ENCODE data around the gene NFIA. TPM values are rescaled to one million over a fixed set of nuclear protein-coding genes. Genes with fewer than 3 reads are reported as not detected.
A peak's percentile ranks its signal among the peaks of the same experiment; 100 is the strongest.

NFIA gene
- total and polyA plus RNA-seq, 2 of the 13 experiments (the other 11 are each of a cell fraction or from before 2014, with no cell fraction given): 14.7 to 28.5 TPM

GRCh38 chr1:61230523-61230922 is 148.2 kb downstream of the NFIA start (continued):
- TF ChIP-seq NFKBIZ (CRISPR knock-in tag; IDR thresholded peaks at IDR 0.05) (no peak), SMC3 (IDR thresholded peaks at IDR 0.05; ENCODE audit: low read length) (0 out of 2 replicates have a peak, but pooled peaks have one; percentile 2), CHD2 (IDR thresholded peaks at IDR 0.05; ENCODE audit: low read depth, low read length) (no peak), ELF1 (CRISPR knock-in tag; IDR thresholded peaks at IDR 0.05) (no peak), BORCS8-MEF2B (CRISPR knock-in tag; IDR thresholded peaks at IDR 0.05) (no peak), ONECUT2 (CRISPR knock-in tag; IDR thresholded peaks at IDR 0.05) (no peak), ZBTB21 (CRISPR knock-in tag; IDR thresholded peaks at IDR 0.05) (no peak), RAD21 (CRISPR knock-in tag; IDR thresholded peaks at IDR 0.05) (no peak), ZNF136 (CRISPR knock-in tag; IDR thresholded peaks at IDR 0.05; ENCODE audit: low read depth) (no peak), HNRNPL (IDR thresholded peaks at IDR 0.05; ENCODE audit: low read depth, low read length) (no peak), HDAC2 (CRISPR knock-in tag; IDR thresholded peaks at IDR 0.05) (peak; percentile 47; the same call in 1 of the 2 replicates), HIC2 (CRISPR knock-in tag; IDR thresholded peaks at IDR 0.05; ENCODE audit: low read depth) (0 out of 2 replicates have a peak, but pooled peaks have one; percentile 53), MED1 (CRISPR knock-in tag; IDR thresholded peaks at IDR 0.05) (no peak), THRA (CRISPR knock-in tag; IDR thresholded peaks at IDR 0.05; ENCODE audit: borderline replicate concordance) (no peak), RBM22 (optimal IDR thresholded peaks at IDR 0.05; ENCODE audit: low read length) (peak; percentile 89), ZMYM2 (CRISPR knock-in tag; IDR thresholded peaks at IDR 0.05) (no peak), SMARCC2 (IDR thresholded peaks at IDR 0.05) (no peak), ZNF558 (CRISPR knock-in tag; IDR thresholded peaks at IDR 0.05; ENCODE audit: borderline replicate concordance) (no peak), BCL6 (CRISPR knock-in tag; IDR thresholded peaks at IDR 0.05) (no peak), PLRG1 (conservative IDR thresholded peaks at IDR 0.05) (no peak), ZNF468 (CRISPR knock-in tag; IDR thresholded peaks at IDR 0.05) (no peak), ZNF841 (CRISPR knock-in tag; IDR thresholded peaks at IDR 0.05; ENCODE audit: borderline replicate concordance) (no peak), ZNF296 (CRISPR knock-in tag; conservative IDR thresholded peaks at IDR 0.05) (no peak), SALL1 (CRISPR knock-in tag; IDR thresholded peaks at IDR 0.05) (peak; percentile 51; the same call in 1 of the 2 replicates), TARDBP (CRISPR knock-in tag; IDR thresholded peaks at IDR 0.05) (no peak), PAF1 (CRISPR knock-in tag; IDR thresholded peaks at IDR 0.05) (no peak), ZNF337 (CRISPR knock-in tag; IDR thresholded peaks at IDR 0.05; ENCODE audit: borderline replicate concordance, low read depth) (no peak), ZNF12 (CRISPR knock-in tag; IDR thresholded peaks at IDR 0.05) (no peak), PCBP2 (optimal IDR thresholded peaks at IDR 0.05; ENCODE audit: low read depth, low read length, poor library complexity, severe bottlenecking) (no peak), GLI4 (CRISPR knock-in tag; IDR thresholded peaks at IDR 0.05; ENCODE audit: borderline replicate concordance) (no peak), ZNF562 (CRISPR knock-in tag; IDR thresholded peaks at IDR 0.05; ENCODE audit: borderline replicate concordance) (no peak)
